C4-2B (cell line): ENCODE measurements around the gene SP3.

Experiments used
- CTCF ChIP-seq: fragments of 450-650 bp; conservative IDR thresholded peaks from 2 replicates; pipeline ENCODE4 v1.5.1; 2017; ENCODE audit warnings: mild to moderate bottlenecking
- ZFX ChIP-seq: fragments of 450-650 bp; IDR thresholded peaks from 2 replicates; pipeline ENCODE4 v1.6.1; 2017

DNA sequence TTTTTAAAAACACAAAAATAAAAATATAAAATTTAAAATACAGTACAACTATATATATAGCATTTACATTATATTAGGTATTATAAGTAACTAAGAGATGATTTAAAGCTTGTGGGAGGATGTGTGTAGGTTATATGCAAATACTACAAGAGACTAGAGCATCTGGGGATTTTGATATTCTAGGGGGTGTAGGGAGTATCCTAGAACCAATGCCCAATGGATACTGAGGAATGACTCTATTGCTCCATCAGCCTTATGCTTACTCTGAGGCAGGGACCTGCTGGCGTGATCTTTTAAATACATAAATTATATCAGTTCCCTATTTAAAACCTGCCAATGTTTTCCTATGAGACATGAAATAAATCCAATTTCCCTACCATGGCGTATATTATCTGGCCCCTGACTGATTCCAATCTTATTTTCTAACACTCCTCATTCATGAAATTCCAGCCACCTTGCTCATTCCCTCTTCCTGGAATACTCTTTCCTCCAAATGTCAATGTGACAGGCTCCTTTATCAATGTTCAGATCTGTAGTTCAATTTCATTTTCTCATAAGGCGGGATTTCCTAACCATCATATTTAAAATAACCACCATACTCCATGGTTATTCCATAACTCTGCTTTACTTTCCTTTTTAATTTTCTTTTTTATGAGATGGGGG is 22.2 kb downstream of the SP3 start:
- no peak for TF ChIP-seq CTCF
- no peak for TF ChIP-seq ZFX
